ENCODE data around the gene PCDH12.
A peak's percentile ranks its signal among the peaks of the same experiment; 100 is the strongest.

Gene PCDH12

GRCh38 chr5:141958113-141958512 is at the start of gene PCDH12:
TSS of gene PCDH12 (minus strand) at chr5:141958202. CDS start at chr5:141957851, 351 bp downstream.
- FAIRE-seq: no peak

DNA sequence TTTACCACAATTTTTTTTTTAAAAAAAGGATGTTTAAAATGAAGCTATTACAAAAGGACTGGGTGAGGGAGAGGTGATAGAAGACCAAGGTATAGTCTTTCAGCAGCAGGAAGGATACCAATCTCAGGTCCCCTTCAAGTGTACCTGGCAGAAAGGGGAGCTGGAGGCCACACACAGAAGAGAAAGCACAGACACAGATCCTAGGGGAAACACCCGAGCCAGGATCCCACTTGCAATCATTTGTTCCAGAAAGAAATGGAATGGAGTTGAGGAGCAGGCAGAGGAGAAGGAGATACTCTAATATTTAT is 49.2 kb upstream of the PCDH12 start:
- FAIRE-seq: no peak

- FAIRE-seq: no peak
These were observed 48.6 kb upstream of the PCDH12 start for GRCh38 chr5:142006363-142007236.

GRCh38 chr5:142003266-142003800 is 45.3 kb upstream of the PCDH12 start:
- FAIRE-seq: no peak

DNA sequence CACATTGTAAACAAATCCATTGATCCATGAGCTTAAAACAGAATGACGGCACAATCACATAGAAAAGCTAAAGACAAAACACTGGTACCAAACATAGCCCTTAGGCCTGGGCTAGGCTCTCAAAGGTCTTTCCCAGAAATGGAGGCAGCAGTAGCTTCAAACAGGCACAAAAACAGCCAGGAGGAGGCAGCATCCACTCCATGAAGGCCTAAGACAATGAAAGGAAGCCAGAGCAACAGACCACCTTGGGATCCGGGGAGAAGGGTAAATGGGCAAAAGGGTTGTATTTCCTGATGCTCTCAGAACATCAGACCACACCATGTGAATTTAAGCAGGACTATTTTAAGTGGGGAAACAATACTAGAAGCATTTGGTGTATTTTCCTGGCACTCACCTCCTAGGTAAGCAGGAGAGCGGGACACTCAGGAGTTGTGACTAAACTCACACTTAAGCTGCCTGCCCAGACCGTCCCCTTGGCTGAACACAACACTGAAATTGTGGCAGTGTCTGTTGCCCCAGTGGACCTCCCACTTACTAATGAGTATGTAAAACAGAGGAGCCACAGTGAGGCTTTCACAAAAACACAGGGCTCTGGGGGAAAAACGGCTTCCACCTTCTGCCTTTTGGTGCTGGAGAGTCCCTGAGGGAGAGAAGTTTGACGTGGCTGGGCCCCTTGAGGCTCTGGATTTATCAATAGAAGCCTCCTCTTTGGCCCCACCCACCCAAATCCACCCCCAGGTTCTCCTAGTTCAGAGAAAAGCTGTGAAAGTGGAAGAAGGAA is 42.9 kb upstream of the PCDH12 start:
- FAIRE-seq: no peak

- FAIRE-seq: no peak
These were observed 42.2 kb upstream of the PCDH12 start for GRCh38 chr5:142000173-142000572.

GRCh38 chr5:141997358-141997960 is 39.5 kb upstream of the PCDH12 start:
- FAIRE-seq: no peak

- FAIRE-seq: no peak
These were observed 37.7 kb upstream of the PCDH12 start for GRCh38 chr5:141995656-141996055.

DNA sequence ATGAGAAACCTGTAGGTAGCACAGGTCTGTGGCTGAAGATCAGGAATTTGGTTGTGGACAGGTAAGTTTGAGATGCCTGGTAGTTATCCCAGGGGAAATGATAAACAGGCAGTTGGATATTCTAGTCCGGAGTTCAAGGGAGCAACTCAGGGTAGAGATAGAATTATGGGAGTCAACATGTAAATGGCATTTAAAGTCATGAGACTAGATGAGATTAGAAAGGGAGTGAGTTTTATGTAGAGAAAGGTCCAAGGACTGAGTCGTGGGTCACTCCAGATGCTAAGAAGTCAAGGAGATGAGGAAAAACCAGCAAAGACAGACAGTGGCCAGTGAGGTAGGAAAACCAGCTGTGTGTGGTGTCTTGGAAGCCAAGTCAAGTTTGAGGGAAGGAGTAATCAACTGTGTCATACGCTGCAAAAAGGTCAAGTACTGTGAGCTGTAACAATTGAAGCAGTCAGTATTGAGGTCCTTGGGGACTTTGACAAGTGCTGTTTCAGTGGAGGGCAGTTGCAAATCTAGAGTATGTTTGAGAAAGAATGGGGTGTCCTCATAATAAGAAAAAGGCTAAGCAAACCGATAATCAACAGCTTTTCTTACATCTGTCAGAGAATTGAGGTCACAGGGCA is 36.6 kb upstream of the PCDH12 start:
- no peak for FAIRE-seq

GRCh38 chr5:141992349-141992963 is 34.5 kb upstream of the PCDH12 start:
- peak; percentile 95 for FAIRE-seq

- no peak for FAIRE-seq
These were observed 31.7 kb upstream of the PCDH12 start for GRCh38 chr5:141989720-141990119.

- FAIRE-seq: no peak
These were observed 28.1 kb upstream of the PCDH12 start for GRCh38 chr5:141986072-141986471.

- no peak for FAIRE-seq
These were observed 24.6 kb upstream of the PCDH12 start for GRCh38 chr5:141982626-141983025.

DNA sequence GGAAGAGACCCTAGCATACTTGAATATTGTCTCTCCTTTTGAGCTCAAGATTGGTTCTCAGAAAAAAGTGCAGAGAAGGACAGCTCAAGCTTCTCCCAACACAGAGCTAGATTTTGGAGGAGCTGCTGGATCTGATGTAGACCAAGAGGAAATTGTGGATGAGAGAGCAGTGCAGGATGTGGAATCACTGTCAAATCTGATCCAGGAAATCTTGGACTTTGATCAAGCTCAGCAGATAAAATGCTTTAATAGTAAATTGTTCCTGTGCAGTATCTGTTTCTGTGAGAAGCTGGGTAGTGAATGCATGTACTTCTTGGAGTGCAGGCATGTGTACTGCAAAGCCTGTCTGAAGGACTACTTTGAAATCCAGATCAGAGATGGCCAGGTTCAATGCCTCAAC is 20.4 kb upstream of the PCDH12 start:
- FAIRE-seq: no peak

DNA sequence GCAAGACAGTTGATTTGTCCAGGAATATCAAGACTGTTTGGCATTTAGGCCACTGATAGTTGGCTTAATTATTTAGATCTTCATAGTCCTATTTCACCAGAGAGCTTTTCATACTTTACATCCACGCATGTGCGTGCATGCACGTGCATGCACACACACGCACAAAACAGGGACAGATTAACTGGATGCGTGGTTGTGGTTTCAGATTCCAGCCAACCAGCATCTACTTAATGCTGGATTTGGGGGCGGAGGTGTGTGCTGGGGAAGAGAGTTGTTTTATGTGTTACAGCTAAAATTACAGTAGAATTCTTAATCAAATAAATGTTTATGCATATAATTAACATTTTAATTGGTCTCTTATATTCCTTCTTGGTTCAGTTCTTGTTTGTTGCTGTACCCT is 18.2 kb upstream of the PCDH12 start:
- FAIRE-seq: no peak

GRCh38 chr5:141973871-141974595 is 16.0 kb upstream of the PCDH12 start:
- no peak for FAIRE-seq

GRCh38 chr5:141969783-141970771 is 12.1 kb upstream of the PCDH12 start:
- no peak for FAIRE-seq

- FAIRE-seq: no peak
These were observed 11.1 kb upstream of the PCDH12 start, which contains the start of gene RNF14 for GRCh38 chr5:141968914-141969608. TSS of gene RNF14 (plus strand) at chr5:141969105. CDS start at chr5:141973589, 4,484 bp downstream.

DNA sequence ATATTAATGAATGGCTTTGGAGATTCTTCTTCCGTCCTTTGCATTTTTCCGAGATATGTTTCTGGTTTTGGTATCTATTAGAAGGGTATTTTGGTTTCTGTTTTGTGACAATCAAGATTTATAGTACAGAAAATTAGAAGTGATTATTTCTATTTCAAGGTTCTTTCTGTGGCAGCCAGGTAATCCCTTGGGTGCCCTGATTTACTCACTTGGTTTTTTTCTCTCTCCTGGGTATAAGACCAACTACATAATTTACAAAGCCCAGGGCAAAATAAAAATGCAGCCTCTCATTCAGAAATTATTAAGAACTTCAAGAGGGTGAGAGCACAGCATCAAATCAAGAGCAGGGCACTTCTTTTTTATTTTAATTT is 8.9 kb upstream of the PCDH12 start:
- no peak for FAIRE-seq
